Breast epithelium (tissue), 3 donors: ENCODE results near the gene FAM114A1.

Source experiments
- CTCF ChIP-seq, 3 donors: fragments of 450-650 bp; IDR thresholded peaks; one replicate each; pipeline ENCODE4 v1.5.1; 2016 to 2017; ENCODE audit warnings: antibody characterized with exemption in 3 of 3, mild to moderate bottlenecking in 3 of 3, moderate library complexity in 3 of 3
- POLR2AphosphoS5 ChIP-seq, 3 donors: sonication (generic); formaldehyde crosslinking; IDR thresholded peaks; one replicate each; pipeline ENCODE4 v1.6.1; 2017; ENCODE audit warnings: antibody characterized with exemption in 3 of 3

- TF ChIP-seq CTCF (IDR thresholded peaks at IDR 0.05) (no peak), POLR2AphosphoS5 (IDR thresholded peaks at IDR 0.05) (no peak)
Measured at GRCh38 chr4:38967260-38968095, 99.9 kb downstream of the FAM114A1 start.
